NB4 (cell line): Measurements from ENCODE around the gene MACC1.

Source experiments
- DNase-seq: peaks from one replicate; pipeline ENCODE4 v3.0.0; 2010; ENCODE audit warnings: low read depth
- H3K4me3 ChIP-seq: one replicate; pipeline ENCODE4 v1.5.1; 2011; ENCODE audit warnings: mild to moderate bottlenecking, low read depth, low read length, moderate library complexity
- MYC ChIP-seq: IDR thresholded peaks from 2 replicates; pipeline ENCODE4 v1.6.1; 2011; ENCODE audit warnings: low read depth, low read length
- POLR2A ChIP-seq: IDR thresholded peaks from 2 replicates; pipeline ENCODE4 v1.6.1; 2011; ENCODE audit warnings: mild to moderate bottlenecking; ENCODE audit not compliant: insufficient read length; ENCODE audit errors: extremely low read depth
- TF ChIP-seq, protein P1 (sequence below): IDR thresholded peaks from 2 replicates; pipeline ENCODE4 v1.6.1; 2011; ENCODE audit warnings: low read depth, low read length
- TF ChIP-seq, protein P2 (sequence below): IDR thresholded peaks from one replicate; pipeline ENCODE4 v1.5.1; 2012; ENCODE audit warnings: low read depth, low read length

MACC1 gene

DNA sequence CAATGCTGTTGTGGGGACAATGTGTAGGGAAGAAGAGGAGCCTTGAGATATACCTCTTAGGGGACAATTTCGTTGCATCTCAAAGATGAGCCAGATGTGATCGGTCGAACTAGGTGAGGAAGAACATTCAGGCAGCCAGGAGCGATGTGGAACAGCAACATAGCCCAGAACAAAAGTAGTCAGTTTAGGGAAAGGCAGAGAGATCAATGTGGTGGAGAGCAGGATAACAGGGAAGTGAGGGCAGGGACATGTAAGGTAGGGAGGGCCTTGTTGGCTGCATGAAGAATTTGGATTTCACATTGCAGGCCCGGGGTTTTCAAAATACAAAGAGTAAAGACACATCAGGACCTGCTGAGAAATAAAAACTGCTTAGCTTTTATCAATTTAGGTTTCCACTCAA, 29.1 kb upstream of the MACC1 start:
- TF ChIP-seq, protein P1, sequence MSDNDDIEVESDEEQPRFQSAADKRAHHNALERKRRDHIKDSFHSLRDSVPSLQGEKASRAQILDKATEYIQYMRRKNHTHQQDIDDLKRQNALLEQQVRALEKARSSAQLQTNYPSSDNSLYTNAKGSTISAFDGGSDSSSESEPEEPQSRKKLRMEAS, result no peak
- TF ChIP-seq POLR2A (no peak), MYC (no peak)
- TF ChIP-seq, protein P2, sequence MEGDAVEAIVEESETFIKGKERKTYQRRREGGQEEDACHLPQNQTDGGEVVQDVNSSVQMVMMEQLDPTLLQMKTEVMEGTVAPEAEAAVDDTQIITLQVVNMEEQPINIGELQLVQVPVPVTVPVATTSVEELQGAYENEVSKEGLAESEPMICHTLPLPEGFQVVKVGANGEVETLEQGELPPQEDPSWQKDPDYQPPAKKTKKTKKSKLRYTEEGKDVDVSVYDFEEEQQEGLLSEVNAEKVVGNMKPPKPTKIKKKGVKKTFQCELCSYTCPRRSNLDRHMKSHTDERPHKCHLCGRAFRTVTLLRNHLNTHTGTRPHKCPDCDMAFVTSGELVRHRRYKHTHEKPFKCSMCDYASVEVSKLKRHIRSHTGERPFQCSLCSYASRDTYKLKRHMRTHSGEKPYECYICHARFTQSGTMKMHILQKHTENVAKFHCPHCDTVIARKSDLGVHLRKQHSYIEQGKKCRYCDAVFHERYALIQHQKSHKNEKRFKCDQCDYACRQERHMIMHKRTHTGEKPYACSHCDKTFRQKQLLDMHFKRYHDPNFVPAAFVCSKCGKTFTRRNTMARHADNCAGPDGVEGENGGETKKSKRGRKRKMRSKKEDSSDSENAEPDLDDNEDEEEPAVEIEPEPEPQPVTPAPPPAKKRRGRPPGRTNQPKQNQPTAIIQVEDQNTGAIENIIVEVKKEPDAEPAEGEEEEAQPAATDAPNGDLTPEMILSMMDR, result no peak
- no peak for DNase-seq
- no peak overlapping the region for H3K4me3 ChIP-seq

DNA sequence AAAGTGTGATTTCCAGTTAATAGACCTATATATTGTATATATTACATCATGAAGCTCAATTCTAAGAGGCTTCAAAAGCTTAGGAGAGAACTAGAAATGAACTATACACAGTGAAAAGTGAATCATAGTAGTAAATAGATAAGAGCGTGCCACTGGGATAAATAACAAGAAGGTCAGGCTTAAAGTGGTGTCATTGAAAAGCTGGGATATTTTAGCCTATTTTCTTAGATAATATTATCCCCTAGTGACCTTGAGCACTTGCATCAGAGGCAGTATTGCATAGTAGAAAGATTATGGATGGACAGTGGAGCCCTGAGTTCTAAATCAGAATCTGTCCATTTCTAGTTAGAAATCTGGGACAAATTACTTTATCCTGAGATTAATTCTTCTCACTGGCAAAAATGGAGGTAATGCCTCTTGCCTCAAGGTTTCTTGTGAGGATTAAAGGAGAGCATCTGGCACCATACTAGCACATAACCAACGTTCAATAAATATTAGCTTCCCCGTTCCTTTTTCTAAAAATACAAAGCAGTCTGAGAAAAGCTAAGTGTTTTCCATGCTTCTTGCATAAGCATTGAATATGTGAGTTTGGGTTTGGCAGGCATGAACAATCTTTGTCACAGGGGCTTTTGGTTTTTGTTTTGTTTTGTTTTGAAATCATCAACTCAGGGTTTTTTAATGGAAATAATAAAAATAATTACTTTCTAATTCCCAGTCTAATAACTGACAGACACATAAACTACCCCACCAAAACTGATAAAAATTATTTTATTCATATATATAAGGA, 27.3 kb upstream of the MACC1 start:
- no peak for DNase-seq
- TF ChIP-seq POLR2A (no peak), MYC (no peak)
- TF ChIP-seq, protein P2, result no peak
- TF ChIP-seq, protein P1, result no peak
- no peak overlapping the region for H3K4me3 ChIP-seq

DNA sequence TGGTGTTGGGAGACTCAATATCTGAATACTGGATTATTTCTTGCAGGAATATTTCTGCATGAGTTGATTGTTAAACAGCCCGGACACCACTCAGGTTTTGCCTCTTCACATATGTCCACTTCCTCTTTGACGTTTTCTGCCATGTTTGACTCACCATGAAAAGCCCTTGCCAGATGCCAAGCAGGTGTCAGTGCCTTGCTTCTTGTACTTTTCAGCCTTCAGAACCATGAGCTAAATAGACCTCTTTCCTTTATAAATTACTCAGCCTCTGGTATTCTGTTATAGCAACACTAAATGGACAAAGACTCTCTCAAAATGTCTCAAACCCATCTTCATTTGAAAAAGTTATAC, 24.7 kb upstream of the MACC1 start:
- H3K4me3 ChIP-seq, result no peak overlapping the region
- TF ChIP-seq, protein P1, result no peak
- no peak for TF ChIP-seq POLR2A
- TF ChIP-seq, protein P2, result no peak
- no peak for TF ChIP-seq MYC
- DNase-seq, result no peak

DNA sequence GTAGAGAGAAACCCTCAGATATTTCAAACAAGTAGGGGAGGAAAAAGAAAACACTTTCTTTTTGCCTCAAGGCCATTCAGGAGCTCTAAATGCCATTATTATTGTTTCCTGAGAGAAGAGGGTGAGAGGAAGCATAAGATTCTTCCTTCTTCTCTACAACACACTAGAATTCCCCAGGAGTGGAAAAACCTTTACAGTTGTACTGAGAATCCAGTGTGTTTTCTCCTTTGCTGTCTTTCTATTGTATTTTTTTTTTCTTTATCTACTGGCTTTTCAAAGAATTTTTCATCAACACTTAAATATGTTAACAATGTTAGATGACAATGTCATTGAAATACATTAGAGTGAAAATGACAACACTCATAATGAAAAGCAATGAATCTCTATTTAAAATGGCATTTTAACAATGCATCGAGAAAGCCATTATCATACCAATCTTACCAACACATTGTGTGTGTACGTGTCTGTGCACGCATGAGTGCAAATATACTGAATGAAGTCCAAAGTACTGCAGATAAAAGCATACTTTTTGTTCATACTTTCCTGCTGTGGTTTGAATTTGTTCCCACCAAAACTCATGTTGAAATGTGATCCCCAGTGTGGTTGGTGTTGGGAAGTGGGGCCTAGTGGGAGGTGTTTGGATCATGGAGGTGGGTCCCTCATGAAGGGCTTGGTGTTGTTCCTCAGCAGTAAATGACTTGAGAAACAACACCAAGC, 24.2 kb upstream of the MACC1 start:
- DNase-seq, result no peak
- no peak for TF ChIP-seq MYC
- TF ChIP-seq, protein P1, result no peak
- TF ChIP-seq, protein P2, result no peak
- TF ChIP-seq POLR2A, result no peak
- H3K4me3 ChIP-seq, result no peak overlapping the region

DNA sequence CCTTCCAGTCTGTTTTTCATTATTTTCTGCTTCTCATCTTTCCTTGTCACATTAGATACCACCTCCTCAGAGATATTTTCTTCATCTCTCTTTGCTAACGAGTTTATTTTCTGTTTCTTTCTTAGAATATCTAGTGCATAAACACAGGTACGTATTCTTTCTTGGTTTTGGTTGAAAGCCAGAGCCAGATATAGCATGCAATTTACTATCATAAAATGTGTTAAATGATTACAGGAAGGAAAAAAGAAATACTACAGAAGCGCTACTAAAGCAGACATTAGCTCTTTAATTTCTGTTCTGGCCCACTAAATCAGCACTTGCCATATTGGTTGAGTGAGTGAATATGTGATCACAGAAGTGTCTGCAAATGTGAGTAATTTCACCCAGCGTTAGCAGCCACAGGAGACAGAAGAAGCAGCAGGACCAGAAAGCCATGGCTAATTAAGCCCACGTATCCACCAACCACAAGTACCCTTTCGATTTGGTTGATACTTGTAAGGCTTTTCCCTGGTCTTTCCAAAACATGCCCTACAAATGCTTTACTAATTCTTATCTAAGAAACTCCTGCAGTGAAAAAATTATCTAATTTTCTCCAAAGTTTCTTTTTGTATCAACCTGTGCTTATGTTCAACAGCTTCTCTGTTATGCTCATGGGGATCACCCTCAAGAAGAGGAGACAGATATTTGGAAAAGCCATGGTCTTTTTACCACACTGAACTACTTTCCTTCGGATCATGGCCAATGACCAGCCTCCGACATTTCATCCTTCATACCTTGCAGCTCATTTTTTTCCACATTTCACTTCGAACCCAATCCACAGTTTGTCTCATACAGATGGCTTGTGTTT, 23.1 kb upstream of the MACC1 start:
- TF ChIP-seq, protein P2, result no peak
- TF ChIP-seq POLR2A (no peak), MYC (no peak)
- TF ChIP-seq, protein P1, result no peak
- H3K4me3 ChIP-seq, result no peak overlapping the region
- no peak for DNase-seq
